Measurements from ENCODE around the gene TRIM51. TPM values are rescaled to one million over a fixed set of nuclear protein-coding genes. Genes with fewer than 3 reads are reported as not detected.

The TRIM51 gene
- polyA plus RNA-seq, 2 of the 4 experiments (the other 2 are of a cell fraction): not detected

DNA sequence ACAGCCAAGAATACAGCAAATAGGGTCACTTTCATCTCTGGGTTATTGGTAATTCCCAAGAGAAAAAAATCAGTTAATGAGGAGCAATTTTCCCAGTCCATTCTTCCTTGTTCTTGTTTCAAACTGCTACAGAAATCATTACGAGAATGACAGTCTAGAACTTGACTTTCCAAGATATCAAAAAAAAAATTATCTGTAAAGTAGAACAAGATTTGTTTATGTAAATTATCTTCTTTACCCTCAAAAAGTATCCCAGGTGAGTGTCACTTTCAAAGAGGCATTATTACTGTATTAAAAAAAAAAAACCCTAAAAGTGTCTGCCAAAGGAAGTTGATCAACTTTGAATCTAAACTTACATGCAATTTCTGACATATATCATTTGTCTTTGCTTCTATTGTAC is 31.4 kb downstream of the TRIM51 start, which contains the start of gene OR5W2:
Gene OR5W2, minus strand, starts transcription at position 101 of the 400 bp plus-strand sequence. Its CDS starts 0 bp downstream, at position 101.
- 2% methylated on average over 1 of the region's 1 CpG for WGBS (ENCODE audit: missing lambda C conversion rate)
- no peak within 1 kb of the TSS for H3K4me2 ChIP-seq
- TF ChIP-seq, protein P1, sequence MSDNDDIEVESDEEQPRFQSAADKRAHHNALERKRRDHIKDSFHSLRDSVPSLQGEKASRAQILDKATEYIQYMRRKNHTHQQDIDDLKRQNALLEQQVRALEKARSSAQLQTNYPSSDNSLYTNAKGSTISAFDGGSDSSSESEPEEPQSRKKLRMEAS (IDR thresholded peaks at IDR 0.05): no peak
- TF ChIP-seq BHLHE40 (IDR thresholded peaks at IDR 0.05; ENCODE audit: low read depth, low read length) (no peak), JUN (IDR thresholded peaks at IDR 0.05) (no peak), RARB (CRISPR knock-in tag; IDR thresholded peaks at IDR 0.05) (no peak), PHF8 (IDR thresholded peaks at IDR 0.05; ENCODE audit: borderline replicate concordance, low read depth) (no peak), CBX2 (IDR thresholded peaks at IDR 0.05; ENCODE audit: borderline replicate concordance, low read depth) (no peak), TP53 (CRISPR knock-in tag; IDR thresholded peaks at IDR 0.05) (no peak), EP300 (IDR thresholded peaks at IDR 0.05) (no peak), MAFK (IDR thresholded peaks at IDR 0.05; ENCODE audit: partially characterized antibody) (no peak), POLR2AphosphoS2 (conservative IDR thresholded peaks at IDR 0.05; ENCODE audit: low read length) (no peak), RCOR1 (IDR thresholded peaks at IDR 0.05; ENCODE audit: low read depth, low read length) (no peak), HOXA7 (CRISPR knock-in tag; IDR thresholded peaks at IDR 0.05) (no peak), KDM5A (IDR thresholded peaks at IDR 0.05) (no peak), RFX5 (IDR thresholded peaks at IDR 0.05) (no peak), RNF2 (IDR thresholded peaks at IDR 0.05; ENCODE audit: borderline replicate concordance, low read depth) (no peak), ZSCAN20 (CRISPR knock-in tag; IDR thresholded peaks at IDR 0.05) (no peak)
- TF ChIP-seq, protein P2, sequence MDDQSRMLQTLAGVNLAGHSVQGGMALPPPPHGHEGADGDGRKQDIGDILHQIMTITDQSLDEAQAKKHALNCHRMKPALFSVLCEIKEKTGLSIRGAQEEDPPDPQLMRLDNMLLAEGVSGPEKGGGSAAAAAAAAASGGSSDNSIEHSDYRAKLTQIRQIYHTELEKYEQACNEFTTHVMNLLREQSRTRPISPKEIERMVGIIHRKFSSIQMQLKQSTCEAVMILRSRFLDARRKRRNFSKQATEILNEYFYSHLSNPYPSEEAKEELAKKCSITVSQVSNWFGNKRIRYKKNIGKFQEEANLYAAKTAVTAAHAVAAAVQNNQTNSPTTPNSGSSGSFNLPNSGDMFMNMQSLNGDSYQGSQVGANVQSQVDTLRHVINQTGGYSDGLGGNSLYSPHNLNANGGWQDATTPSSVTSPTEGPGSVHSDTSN (IDR thresholded peaks at IDR 0.05): no peak
- TF ChIP-seq, protein P3, sequence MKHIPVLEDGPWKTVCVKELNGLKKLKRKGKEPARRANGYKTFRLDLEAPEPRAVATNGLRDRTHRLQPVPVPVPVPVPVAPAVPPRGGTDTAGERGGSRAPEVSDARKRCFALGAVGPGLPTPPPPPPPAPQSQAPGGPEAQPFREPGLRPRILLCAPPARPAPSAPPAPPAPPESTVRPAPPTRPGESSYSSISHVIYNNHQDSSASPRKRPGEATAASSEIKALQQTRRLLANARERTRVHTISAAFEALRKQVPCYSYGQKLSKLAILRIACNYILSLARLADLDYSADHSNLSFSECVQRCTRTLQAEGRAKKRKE (CRISPR knock-in tag; IDR thresholded peaks at IDR 0.05; ENCODE audit: low read depth): no peak
- TF ChIP-seq, protein P4, sequence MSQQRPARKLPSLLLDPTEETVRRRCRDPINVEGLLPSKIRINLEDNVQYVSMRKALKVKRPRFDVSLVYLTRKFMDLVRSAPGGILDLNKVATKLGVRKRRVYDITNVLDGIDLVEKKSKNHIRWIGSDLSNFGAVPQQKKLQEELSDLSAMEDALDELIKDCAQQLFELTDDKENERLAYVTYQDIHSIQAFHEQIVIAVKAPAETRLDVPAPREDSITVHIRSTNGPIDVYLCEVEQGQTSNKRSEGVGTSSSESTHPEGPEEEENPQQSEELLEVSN (IDR thresholded peaks at IDR 0.05; ENCODE audit: borderline replicate concordance, low read depth): no peak
- TF ChIP-seq, protein P5, sequence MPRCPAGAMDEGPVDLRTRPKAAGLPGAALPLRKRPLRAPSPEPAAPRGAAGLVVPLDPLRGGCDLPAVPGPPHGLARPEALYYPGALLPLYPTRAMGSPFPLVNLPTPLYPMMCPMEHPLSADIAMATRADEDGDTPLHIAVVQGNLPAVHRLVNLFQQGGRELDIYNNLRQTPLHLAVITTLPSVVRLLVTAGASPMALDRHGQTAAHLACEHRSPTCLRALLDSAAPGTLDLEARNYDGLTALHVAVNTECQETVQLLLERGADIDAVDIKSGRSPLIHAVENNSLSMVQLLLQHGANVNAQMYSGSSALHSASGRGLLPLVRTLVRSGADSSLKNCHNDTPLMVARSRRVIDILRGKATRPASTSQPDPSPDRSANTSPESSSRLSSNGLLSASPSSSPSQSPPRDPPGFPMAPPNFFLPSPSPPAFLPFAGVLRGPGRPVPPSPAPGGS (IDR thresholded peaks at IDR 0.05): no peak
- no peaks in the 10 kb centered on the region for H3K4me1 ChIP-seq
- no peak for DNase-seq (ENCODE audit: low read depth in 1 of 2, low spot score in 1 of 2)
- no peaks in the 10 kb centered on the region for H3K9me3 ChIP-seq
- ATAC-seq: no peak
- POLR2A ChIA-PET: no interaction called here
- no peak within 1 kb of the TSS for H3K4me3 ChIP-seq
- CTCF ChIA-PET: no interaction called here
- no peak for FAIRE-seq
- no peak within 1 kb of the TSS for H3K27ac ChIP-seq

GRCh38 chr11:55920537-55920936 is 37.4 kb downstream of the TRIM51 start:
- ATAC-seq: no peak
- DNase-seq (ENCODE audit: low read depth in 1 of 2, low spot score in 1 of 2): no peak
- Histone ChIP-seq H3K9me3 (no peaks in the 10 kb centered on the region), H3K4me2 (no peak overlapping the region), H3K27ac (no peak overlapping the region), H3K4me3 (no peak overlapping the region), H3K4me1 (no peaks in the 10 kb centered on the region)
- under 1% methylated on average over 5 of the region's 5 CpGs for WGBS (ENCODE audit: missing lambda C conversion rate)
- TF ChIP-seq ZC3H11A (IDR thresholded peaks at IDR 0.05): no peak
- no peak for TF ChIP-seq MAFK (IDR thresholded peaks at IDR 0.05; ENCODE audit: partially characterized antibody)
- ChIA-PET POLR2A (no interaction called here), CTCF (no interaction called here)
- FAIRE-seq: no peak

GRCh38 chr11:55936300-55936699 is 53.2 kb downstream of the TRIM51 start, which contains the start of gene OR5I1:
Gene OR5I1 (minus strand): TSS chr11:55936400. CDS start chr11:55936400, 0 bp downstream.
- ATAC-seq: no peak

More at GRCh38 chr11:55936300-55936699, 53.2 kb downstream of the TRIM51 start, which contains the start of gene OR5I1:
- Histone ChIP-seq H3K27ac (no peak within 1 kb of the TSS), H3K9me3 (no peaks in the 10 kb centered on the region), H3K4me2 (no peak within 1 kb of the TSS), H3K4me3 (no peak within 1 kb of the TSS), H3K4me1 (no peaks in the 10 kb centered on the region)
- 0% methylated on average over 2 of the region's 2 CpGs for WGBS (ENCODE audit: missing lambda C conversion rate)
- DNase-seq (ENCODE audit: low read depth in 1 of 2, low spot score in 1 of 2) (no peak), FAIRE-seq (no peak)
- no peak for TF ChIP-seq RARB (CRISPR knock-in tag; IDR thresholded peaks at IDR 0.05)
- TF ChIP-seq RFX5 (IDR thresholded peaks at IDR 0.05): no peak
- TF ChIP-seq, protein P6, sequence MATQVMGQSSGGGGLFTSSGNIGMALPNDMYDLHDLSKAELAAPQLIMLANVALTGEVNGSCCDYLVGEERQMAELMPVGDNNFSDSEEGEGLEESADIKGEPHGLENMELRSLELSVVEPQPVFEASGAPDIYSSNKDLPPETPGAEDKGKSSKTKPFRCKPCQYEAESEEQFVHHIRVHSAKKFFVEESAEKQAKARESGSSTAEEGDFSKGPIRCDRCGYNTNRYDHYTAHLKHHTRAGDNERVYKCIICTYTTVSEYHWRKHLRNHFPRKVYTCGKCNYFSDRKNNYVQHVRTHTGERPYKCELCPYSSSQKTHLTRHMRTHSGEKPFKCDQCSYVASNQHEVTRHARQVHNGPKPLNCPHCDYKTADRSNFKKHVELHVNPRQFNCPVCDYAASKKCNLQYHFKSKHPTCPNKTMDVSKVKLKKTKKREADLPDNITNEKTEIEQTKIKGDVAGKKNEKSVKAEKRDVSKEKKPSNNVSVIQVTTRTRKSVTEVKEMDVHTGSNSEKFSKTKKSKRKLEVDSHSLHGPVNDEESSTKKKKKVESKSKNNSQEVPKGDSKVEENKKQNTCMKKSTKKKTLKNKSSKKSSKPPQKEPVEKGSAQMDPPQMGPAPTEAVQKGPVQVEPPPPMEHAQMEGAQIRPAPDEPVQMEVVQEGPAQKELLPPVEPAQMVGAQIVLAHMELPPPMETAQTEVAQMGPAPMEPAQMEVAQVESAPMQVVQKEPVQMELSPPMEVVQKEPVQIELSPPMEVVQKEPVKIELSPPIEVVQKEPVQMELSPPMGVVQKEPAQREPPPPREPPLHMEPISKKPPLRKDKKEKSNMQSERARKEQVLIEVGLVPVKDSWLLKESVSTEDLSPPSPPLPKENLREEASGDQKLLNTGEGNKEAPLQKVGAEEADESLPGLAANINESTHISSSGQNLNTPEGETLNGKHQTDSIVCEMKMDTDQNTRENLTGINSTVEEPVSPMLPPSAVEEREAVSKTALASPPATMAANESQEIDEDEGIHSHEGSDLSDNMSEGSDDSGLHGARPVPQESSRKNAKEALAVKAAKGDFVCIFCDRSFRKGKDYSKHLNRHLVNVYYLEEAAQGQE (IDR thresholded peaks at IDR 0.05): no peak
- TF ChIP-seq, protein P7, sequence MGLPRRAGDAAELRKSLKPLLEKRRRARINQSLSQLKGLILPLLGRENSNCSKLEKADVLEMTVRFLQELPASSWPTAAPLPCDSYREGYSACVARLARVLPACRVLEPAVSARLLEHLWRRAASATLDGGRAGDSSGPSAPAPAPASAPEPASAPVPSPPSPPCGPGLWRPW (IDR thresholded peaks at IDR 0.05): no peak
- TF ChIP-seq ZC3H11A (IDR thresholded peaks at IDR 0.05): no peak
- ChIA-PET POLR2A (no interaction called here), CTCF (no interaction called here)

Data from A549 (cell line).